K562 (cell line): Measurements from ENCODE around the gene TGFBR2. TPM values are rescaled to one million over a fixed set of nuclear protein-coding genes. Genes with fewer than 3 reads are reported as not detected.

Source experiments
- ATAC-seq: fragments of 200-7000 bp; cut with Tn5 transposase; 3 replicates; pipeline ENCODE4 v1.9.1; 2020; ENCODE audit warnings: moderate library complexity
- BruUV-seq: library from RNA; stranded (reverse); fragments of 400-500 nt; replicated peaks from 2 replicates; lab custom pipeline; 2021; lab: Mats Ljungman, UMichigan
- CTCF ChIA-PET: fragments of 300-600 bp; formaldehyde crosslinking; extraction: SDS; loops from one replicate; lab custom pipeline; 2021; ENCODE audit warnings: low intra/inter-chr PET ratio; lab: Yijun Ruan, JAX
- POLR2A ChIA-PET: fragments of 300-600, 350-650 bp; sonication (Branson Sonifier 250); formaldehyde crosslinking; extraction: SDS; loops from one replicate; lab custom pipeline; 2021; ENCODE audit warnings: antibody characterized with exemption, inconsistent platforms; lab: Yijun Ruan, JAX
- DNase-seq, 4 experiments: peaks; one replicate each; pipeline versions ENCODE4 v3.0.0 to v3.0.0-alpha.2; 2011 to 2018; ENCODE audit warnings: low spot score in 3 of 4, mixed read lengths in 3 of 4; ENCODE audit errors: extremely low read depth in 1 of 4
- FAIRE-seq: peaks from 2 replicates; lab custom pipeline; 2011; peaks lifted over from hg19 to GRCh38; lab: Jason Lieb, UNC
- H2AFZ ChIP-seq: 2 replicates; pipeline ENCODE4 v1.6.0; 2011; ENCODE audit warnings: low read depth, low read length, control low read depth, inconsistent platforms
- H3K27ac ChIP-seq: fragments of 200-600 bp; 3 replicates; pipeline ENCODE4 v1.8.0; 2011; ENCODE audit warnings: low read depth, mild to moderate bottlenecking, control low read depth, inconsistent platforms, low read length, moderate library complexity, mixed read lengths; ENCODE audit errors: extremely low read depth
- H3K27me3 ChIP-seq, 2 experiments: fragments of 300-600 bp in 1 of 2; 2 replicates in 1 of 2; 3 replicates in 1 of 2; pipeline versions ENCODE4 v1.6.0 to v1.8.0; 2011; ENCODE audit warnings: inconsistent platforms in 2 of 2, low read length in 2 of 2, mild to moderate bottlenecking in 1 of 2, mixed read lengths in 1 of 2, moderate library complexity in 1 of 2; ENCODE audit not compliant: control insufficient read depth in 2 of 2, insufficient read depth in 2 of 2
- H3K36me3 ChIP-seq: fragments of 300-600 bp; 3 replicates; pipeline ENCODE4 v1.8.0; 2011; ENCODE audit warnings: mild to moderate bottlenecking, low read length, inconsistent platforms; ENCODE audit not compliant: control insufficient read depth, insufficient read depth
- H3K4me1 ChIP-seq, 2 experiments: fragments of 200-600 bp in 1 of 2; replicated peaks in 1 of 2; 2 replicates in 1 of 2; 3 replicates in 1 of 2; pipeline versions ENCODE4 v1.5.1 to v1.8.0; 2011; ENCODE audit warnings: inconsistent platforms in 2 of 2, low read length in 2 of 2, mild to moderate bottlenecking in 1 of 2, mixed read lengths in 1 of 2, moderate library complexity in 1 of 2; ENCODE audit not compliant: control insufficient read depth in 2 of 2, insufficient read depth in 2 of 2
- H3K4me2 ChIP-seq: 2 replicates; pipeline ENCODE4 v1.6.1; 2011; ENCODE audit warnings: low read length, control low read depth, inconsistent platforms, mixed read lengths; ENCODE audit not compliant: insufficient read depth
- H3K4me3 ChIP-seq: fragments of 200-600 bp; sonication (generic), shearing (Covaris generic); 2 replicates; pipeline ENCODE4 v1.5.1; 2016; ENCODE audit warnings: control low read depth, inconsistent platforms
- H3K79me2 ChIP-seq: fragments of 200-600 bp; 3 replicates; pipeline ENCODE4 v1.8.0; 2011; ENCODE audit warnings: low read length, inconsistent platforms; ENCODE audit not compliant: control insufficient read depth, insufficient read depth
- H3K9ac ChIP-seq, 2 experiments: 2 replicates each; pipeline versions ENCODE4 v1.6.0 to v1.6.1; 2011; ENCODE audit warnings: low read depth in 2 of 2, low read length in 2 of 2, control low read depth in 1 of 2, inconsistent platforms in 1 of 2, mild to moderate bottlenecking in 1 of 2, mixed read lengths in 1 of 2; ENCODE audit not compliant: insufficient read depth in 1 of 2
- H3K9me1 ChIP-seq: one replicate; pipeline ENCODE4 v1.6.0; 2011; ENCODE audit warnings: inconsistent platforms, mild to moderate bottlenecking, low read length, moderate library complexity; ENCODE audit not compliant: control insufficient read depth, insufficient read depth
- H3K9me3 ChIP-seq: replicated peaks from 2 replicates; pipeline ENCODE4 v1.5.1; 2011; ENCODE audit warnings: low read depth, low read length, inconsistent platforms; ENCODE audit not compliant: control insufficient read depth, insufficient read depth
- H4K20me1 ChIP-seq: replicated peaks from 2 replicates; pipeline ENCODE4 v1.6.1; 2011; ENCODE audit warnings: low read length, inconsistent platforms, mixed read lengths; ENCODE audit not compliant: control insufficient read depth, insufficient read depth
- FOXA1 ChIP-seq: fragments of 450-650 bp; IDR thresholded peaks from 2 replicates; pipeline ENCODE4 v1.6.1; 2016; ENCODE audit warnings: mild to moderate bottlenecking, borderline replicate concordance
- HDAC2 ChIP-seq: fragments of 450-650 bp; IDR thresholded peaks from 2 replicates; pipeline ENCODE4 v1.6.1; 2016; ENCODE audit warnings: mild to moderate bottlenecking
- LARP7 ChIP-seq: fragments of 450-650 bp; IDR thresholded peaks from 2 replicates; pipeline ENCODE4 v1.6.1; 2016
- NFIC ChIP-seq: fragments of 450-650 bp; IDR thresholded peaks from 2 replicates; pipeline ENCODE4 v1.6.1; 2017; ENCODE audit warnings: mild to moderate bottlenecking, inconsistent platforms
- NR2C1 ChIP-seq, 2 experiments: fragments of 450-650 bp; IDR thresholded peaks; 2 replicates each; pipeline ENCODE4 v1.6.1; 2017; ENCODE audit warnings: mild to moderate bottlenecking in 2 of 2, antibody characterized with exemption in 1 of 2, inconsistent platforms in 1 of 2, missing compliant biosample characterization in 1 of 2, missing genetic modification characterization in 1 of 2
- PTRF ChIP-seq: fragments of 450-650 bp; IDR thresholded peaks from 2 replicates; pipeline ENCODE4 v1.6.1; 2016; ENCODE audit warnings: mild to moderate bottlenecking, missing genetic modification characterization, missing compliant biosample characterization
- TAL1 ChIP-seq: fragments of 450-650 bp; IDR thresholded peaks from 2 replicates; pipeline ENCODE4 v1.6.1; 2016; ENCODE audit warnings: mild to moderate bottlenecking
- ZNF764 ChIP-seq: fragments of 250-450 bp; sonication (Bioruptor Pico); IDR thresholded peaks from 2 replicates; pipeline ENCODE4 v1.4.0; 2020; ENCODE audit warnings: low read depth, mild to moderate bottlenecking, moderate library complexity
- ZSCAN29 ChIP-seq: fragments of 450-650 bp; IDR thresholded peaks from 2 replicates; pipeline ENCODE4 v1.6.1; 2017
- WGBS: fragments of 100-300 bp; shearing (Covaris generic); methylation state at CpG from one replicate; pipeline ENCODE4 v1.1.6; 2016; ENCODE audit warnings: low coverage, mixed read lengths; ENCODE audit not compliant: insufficient coverage; ENCODE audit errors: missing lambda C conversion rate; 5-methylcytosine and 5-hydroxymethylcytosine counted together
- in situ Hi-C: fragments of 300-500 bp; cut with MboI; formaldehyde crosslinking; loops from 4 replicates; pipeline ENCODE4 v1.15.0; 2018; ENCODE audit warnings: inconsistent platforms, mixed read lengths
- intact Hi-C: fragments of 100-400 bp; cut with micrococcal nuclease; formaldehyde crosslinking; loops from 2 replicates; pipeline ENCODE4 v1.14.2; 2022
- polyA plus RNA-seq, 8 experiments: library from polyadenylated mRNA; depleted of rRNA in 4 of 8; stranded (reverse) in 5 of 8; unstranded in 3 of 8; fragments of >200 nt; fragmentation: Nextera tagmentation in 2 of 8; fragmentation: Illumina TruSeq in 1 of 8; extraction: Ambion mirVana in 2 of 8; extraction: Trizol in 1 of 8; gene quantifications; 2 replicates each; pipeline versions ENCODE4 v1.2.1 to v1.2.3, GENCODE V29; 2011 to 2014; ENCODE audit warnings: inconsistent platforms in 1 of 8, missing spikeins in 1 of 8
- total RNA-seq, 7 experiments: library from RNA; depleted of rRNA in 6 of 7; stranded (reverse); fragments of >200 nt in 6 of 7; fragmentation: Illumina TruSeq in 2 of 7; extraction: Trizol in 2 of 7; gene quantifications; 2 replicates each; pipeline versions ENCODE4 v1.2.1 to v1.2.3, GENCODE V29; 2011 to 2021; ENCODE audit warnings: low replicate concordance in 1 of 7

Gene TGFBR2
- total and polyA plus RNA-seq, 9 of the 15 experiments (the other 6 are each of a cell fraction or from before 2014, with no cell fraction given): 0.11 to 0.84 (median 0.24) TPM

DNA sequence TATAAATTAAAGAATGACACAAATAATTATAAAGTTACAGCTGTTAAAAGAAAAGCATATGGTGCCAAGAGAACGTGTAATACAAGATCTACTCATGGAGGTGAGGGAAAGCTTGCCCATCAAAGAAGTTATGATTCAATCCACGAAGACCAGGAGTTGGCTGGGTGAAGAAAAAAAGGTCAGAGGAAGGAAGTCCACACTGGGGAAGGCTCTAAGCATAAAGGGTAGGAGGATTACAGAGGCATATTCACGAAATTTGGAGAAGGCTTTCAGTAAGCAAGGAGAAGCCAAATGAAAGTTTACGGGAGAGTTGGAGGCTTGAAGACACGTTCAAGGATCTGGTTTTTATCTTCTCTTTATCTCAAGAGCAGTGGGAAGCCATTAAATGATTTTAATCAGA, 1.8 kb upstream of the TGFBR2 start:
- no peak overlapping the region for H3K27ac ChIP-seq
- WGBS: 2% methylated on average over 5 of the region's 5 CpGs
- intact Hi-C loops: no loop called here
- FAIRE-seq: no peak
- no peaks in the 10 kb centered on the region for H3K9me3 ChIP-seq
- no peak overlapping the region for H3K9ac ChIP-seq
- ATAC-seq: no peak
- no peak for TF ChIP-seq FOXA1
- TF ChIP-seq NR2C1 (IDR thresholded peaks at IDR 0.05): no peak
- TF ChIP-seq NR2C1 (tag; IDR thresholded peaks at IDR 0.05): no peak
- no peak for TF ChIP-seq ZNF764
- TF ChIP-seq PTRF (tag): no peak
- no peak for TF ChIP-seq TAL1
- TF ChIP-seq NFIC: no peak
- no peak for TF ChIP-seq HDAC2
- no peak for TF ChIP-seq LARP7
- TF ChIP-seq ZSCAN29: no peak
- TF ChIP-seq, all 486 proteins: peak for 0
- no peaks in the 10 kb centered on the region for H3K79me2 ChIP-seq
- peaks cover 0 to 10% of the 10 kb centered on the region in 2 experiments; a peak in 1 of 5 replicates for H3K4me1 ChIP-seq
- in situ Hi-C loops: no loop called here
- POLR2A ChIA-PET: no interaction called here
- no peaks in the 10 kb centered on the region for H4K20me1 ChIP-seq
- H3K4me2 ChIP-seq: no peak overlapping the region
- H3K27me3 ChIP-seq: no peaks in the 10 kb centered on the region; a peak in 1 of 5 replicates
- DNase-seq: no peak
- no peaks in the 10 kb centered on the region for H3K36me3 ChIP-seq
- no peaks in the 10 kb centered on the region for H3K9me1 ChIP-seq
- CTCF ChIA-PET: no interaction called here
- BruUV-seq: no TSS peak
- H3K4me3 ChIP-seq: no peak overlapping the region
- no peak overlapping the region for H2AFZ ChIP-seq
